NCI-H1092 (cell line): ENCODE data around the gene MAN1C1.
"Not testable (repeated sequence)": the region's sequence is repeated elsewhere in the genome, so short reads cannot be mapped to it uniquely, and the experiment has no call there.

Experiments used
- DNase-seq: peaks from one replicate; lab custom pipeline; 2025; lab: John Stamatoyannopoulos, UW

MAN1C1 gene

DNA sequence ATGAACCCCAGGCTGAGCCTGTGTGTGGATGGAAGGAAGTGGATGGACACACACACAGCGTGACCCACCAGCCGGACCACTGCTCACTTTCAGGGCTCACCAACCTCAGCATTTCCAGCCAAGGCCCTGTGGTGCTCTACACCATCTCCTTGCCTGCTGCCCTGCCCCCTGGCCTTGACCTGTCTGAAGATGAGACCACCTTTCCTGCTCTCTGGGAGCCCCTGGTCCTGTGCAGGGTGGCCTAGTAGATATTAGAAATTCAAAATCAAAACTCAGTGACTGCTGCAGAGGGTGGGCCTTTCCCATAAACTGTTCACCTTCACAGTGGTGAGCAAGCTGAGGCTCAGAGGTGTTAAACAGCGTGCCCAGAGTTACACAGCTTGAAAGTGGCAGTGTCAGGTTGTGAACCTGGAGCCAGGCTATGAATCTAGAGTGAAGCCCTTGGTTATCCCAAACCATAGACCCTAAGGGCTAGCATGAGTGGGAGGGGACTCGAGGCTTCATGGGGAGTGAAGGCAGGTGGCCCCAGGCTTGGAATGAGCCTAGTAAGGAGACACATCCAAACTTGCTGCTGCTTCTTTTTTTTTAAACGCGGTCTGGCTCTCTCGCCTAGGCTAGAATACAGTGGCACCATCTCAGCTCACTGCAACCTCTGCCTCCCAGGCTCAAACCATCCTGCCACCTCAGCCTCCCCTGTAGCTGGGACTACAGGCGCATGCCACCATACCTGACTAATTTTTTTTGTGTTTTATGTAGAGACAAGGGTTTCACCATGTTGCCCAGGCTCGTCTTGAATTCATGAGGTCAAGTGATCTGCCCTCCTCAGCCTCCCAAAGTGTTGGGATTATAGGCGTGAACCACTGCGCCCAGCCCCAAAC lies 41.5 kb downstream of the MAN1C1 start:
- no peak for DNase-seq

DNA sequence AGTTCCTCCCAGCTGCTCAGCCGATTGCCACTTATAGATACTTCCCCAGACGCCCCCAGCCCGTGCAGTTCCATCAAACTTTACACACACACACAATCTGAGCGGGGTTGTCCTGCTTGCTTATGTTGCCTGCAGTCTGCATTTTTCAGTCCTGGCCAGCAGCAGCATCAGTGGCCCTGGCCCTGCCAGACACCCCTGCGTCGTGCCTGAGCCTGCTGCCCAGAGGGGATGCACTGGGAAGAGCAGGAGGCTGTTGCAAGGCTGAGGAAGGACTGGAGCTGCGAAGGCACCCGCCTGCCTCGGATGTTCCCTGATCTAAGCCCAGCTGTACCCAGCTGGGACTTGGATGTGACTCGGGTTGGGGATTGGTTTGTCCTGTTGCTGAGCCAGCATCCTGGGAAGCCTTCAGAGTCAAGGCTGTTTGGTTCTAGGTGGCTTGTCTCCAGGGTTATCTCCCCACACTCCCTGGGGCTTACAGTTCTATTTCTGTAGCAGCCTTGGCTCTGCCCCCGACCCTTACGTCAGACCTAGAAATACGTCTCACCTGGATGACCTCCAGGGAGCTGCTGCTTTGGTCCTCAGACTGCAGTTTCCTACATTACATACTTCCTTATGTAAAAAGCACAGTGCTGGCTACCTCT lies 42.3 kb downstream of the MAN1C1 start:
- no peak for DNase-seq

DNA sequence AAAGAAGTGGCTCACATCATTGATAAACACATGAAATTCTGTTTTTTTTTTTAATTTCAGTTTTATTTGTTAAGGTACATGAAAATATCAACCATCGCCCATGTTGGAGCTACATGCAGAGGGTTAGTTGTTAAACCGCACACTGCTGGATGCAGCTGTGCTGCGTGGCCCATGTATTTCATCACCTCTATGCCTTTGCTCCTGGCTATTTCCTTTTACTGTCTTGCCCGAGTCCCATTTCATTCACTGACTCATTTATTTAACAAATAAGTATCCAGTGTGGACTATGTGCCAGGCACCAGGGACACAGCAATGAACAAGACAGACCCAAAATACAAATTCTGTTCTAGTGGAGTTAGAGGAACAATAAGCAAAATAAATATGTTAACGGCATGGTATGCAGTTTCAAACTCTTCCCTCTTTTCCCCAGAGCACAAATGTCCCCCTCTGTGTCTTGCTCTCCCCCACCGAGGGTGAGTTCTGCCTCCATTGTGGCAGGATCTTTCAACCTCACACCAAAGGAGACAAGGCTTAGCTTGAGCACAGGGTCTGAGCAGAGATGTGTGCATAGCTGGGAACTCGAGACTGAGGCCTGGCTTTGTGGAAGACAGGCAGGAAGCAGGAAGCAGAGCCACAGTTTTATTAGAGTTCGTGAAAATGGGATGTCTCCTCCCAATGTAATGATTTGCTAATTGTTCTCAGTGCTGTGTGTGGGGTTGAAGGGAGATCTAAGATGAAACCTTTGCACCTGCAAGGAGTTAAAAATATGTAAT lies 44.6 kb downstream of the MAN1C1 start:
- DNase-seq = no peak

DNA sequence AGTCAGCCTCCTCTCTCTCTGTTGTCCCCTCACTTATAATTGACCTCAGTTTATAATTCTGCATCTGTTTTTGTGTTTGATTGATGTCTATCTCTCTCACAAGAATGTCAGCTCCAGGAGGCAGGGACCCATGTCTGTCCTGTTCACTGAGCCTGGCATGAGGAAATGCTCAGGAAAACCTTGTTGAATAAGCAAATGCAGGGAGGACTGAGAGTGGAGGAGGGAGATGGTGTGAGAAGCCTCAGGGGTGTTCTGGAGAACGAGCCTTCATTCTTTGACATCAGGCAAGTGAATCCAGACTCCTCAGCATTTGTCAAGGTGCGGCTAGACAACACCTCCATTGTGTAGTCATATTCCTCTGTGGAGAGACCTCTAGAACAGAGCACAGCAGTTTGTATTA lies 45.5 kb downstream of the MAN1C1 start:
- DNase-seq = no peak

DNA sequence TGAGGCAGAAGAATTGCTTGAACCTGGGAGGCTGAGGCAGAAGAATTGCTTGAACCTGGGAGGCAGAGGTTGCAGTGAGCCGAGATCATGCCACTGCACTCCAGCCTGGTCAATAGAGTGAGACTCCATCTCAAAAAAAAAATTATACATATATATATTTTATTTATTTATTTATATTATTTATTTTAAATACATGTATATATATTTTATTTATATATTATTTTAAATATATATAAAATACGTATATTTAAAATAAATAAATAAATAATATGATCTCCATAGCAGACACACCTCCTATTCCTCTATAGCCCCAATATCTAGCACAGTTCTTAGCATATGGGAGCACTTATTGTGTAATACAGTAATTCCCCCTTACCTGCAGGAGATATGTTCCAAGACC lies 46.4 kb downstream of the MAN1C1 start:
- DNase-seq = not testable (repeated sequence)

DNA sequence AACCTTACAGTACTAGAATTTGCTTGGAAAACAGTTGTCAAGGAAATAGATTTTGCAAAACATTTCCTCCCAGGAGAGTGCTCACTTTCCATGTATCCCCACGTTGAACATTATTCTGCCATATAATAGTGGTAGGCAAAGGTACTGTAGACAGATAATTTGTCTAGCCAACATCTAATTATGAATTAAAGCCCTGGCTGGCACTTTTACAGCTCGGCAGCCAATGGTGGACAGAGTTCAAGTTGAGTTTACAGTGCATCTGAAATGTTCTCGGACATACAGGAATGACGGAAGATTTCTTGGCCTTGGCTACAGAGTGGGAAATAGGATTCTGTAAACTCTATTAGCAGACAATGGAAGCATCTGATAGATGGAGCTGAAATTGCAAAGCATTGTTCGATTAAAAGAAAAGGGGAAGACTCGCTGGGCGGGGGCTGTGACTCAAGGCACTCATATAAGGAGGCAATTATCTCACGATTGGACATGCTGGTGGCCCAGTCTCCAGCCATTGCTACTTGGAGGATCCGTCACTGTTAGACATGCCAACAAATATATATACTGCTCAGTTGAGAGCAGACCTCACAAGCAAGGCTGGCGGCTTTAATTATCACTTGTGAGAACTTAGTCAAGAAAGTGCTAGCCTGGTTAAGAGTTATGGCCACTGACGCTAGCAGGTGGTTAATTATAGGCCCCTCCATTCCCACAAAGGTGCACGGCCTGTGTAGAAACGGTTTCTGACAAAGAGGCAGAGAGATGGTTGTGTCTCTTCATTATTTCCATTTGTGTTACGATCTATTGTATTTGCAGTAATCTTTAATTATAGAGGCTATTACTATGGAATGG lies 48.0 kb downstream of the MAN1C1 start:
- no peak for DNase-seq

DNA sequence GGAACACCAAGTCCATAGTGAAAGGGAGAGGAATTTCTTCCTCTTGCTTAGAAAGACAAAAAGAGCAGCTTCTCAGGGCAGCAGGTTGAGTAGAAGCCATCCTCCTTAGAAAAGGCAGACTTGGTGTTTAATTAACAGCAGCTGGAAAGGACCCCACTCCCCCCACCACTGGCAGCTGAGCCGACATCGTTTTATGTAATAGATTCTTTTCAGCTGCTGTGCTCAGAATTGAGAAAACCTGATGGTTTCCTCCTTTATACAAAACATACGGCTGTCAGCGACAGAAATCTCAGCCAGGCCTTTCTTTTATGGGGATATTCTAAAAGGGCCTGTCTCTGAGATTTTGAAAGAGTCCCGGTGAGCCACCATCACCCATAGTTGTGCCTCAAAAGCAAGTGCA lies 49.9 kb downstream of the MAN1C1 start:
- peak; percentile 58 for DNase-seq

DNA sequence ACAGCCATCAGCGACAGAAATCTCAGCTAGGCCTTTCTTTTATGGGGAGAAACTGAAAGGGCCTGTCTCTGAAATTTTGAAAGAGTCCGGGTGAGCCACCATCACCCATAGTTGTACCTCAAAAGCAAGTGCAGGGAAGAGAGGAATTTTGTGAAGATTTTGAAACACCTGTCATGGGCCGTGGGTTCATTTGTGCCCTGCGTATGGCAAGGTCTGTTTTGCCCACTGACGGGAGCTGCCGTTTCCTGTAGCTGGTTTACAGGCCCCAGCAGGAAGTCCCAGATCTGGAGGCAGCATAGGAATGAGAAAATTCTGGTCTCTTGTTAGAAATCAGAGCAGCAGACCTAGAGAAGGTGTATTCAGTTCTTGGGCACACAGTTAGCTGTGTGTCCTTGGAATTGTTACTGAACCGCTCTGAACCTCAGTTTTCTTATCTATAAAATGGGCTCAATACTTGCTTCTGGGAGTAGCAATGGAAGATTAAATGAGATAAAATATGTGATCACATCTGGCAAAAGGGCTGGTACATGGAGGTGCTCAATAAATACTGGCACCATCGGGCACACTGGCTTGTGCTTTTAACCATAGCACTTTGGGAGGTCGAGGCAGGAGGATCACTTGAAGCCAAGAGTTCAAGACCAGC lies 52.5 kb downstream of the MAN1C1 start:
- no peak for DNase-seq

DNA sequence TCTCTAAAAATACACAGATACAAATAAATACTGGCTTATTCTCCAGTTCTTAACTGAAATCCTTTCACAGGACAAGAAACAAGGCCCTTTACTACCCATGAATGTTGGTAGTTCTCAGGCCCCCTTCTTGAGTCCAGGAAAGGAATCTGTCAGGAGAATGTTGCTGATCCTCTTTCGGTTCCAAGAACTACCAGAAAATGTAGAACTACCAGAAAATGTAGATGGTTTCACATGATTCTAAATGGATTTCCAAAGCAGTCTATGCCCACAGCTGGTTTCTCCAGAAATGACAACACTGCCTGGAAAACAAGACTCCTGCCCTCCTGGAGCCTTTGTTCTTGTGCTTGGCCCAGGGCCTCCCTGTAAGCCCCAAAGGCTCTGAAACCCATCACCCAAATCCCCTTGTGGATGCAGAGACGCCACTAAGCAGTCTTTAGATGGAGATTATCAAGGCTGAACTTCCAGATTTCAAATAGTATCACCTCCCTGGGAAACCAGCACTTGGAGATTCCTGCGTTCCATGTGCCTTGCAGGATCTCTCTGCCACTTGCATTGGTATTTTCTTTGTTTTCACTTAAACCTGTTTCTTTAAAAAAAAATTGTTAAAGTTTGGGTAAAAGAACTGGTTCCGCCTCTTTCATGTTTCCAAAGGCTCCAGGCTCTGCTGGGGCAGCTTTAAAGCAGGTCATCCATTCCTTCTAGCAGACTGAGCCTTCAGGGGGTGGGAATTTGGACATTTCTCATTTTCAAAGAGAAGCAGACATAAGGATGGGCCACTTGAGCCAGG lies 53.4 kb downstream of the MAN1C1 start:
- no peak for DNase-seq

DNA sequence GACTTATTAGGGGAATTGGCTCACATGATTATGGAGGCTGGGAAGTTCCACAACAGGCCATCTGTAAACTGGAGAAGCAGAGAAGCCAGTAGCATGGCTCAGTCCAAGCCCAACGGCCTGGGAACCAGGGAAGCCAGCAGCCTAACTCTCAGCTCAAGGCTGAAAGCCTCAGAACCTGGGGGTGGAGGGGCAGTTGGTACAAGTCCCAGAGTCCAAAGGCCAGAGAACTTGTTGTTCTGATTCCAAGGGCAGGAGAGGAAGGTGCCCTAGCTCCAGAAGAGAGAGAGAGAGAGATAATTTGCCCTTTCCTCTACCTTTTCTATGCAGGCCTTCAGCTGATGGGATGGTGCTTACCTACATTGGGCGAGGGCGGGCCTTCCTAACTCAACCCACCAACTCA lies 55.3 kb downstream of the MAN1C1 start:
- DNase-seq = no peak

DNA sequence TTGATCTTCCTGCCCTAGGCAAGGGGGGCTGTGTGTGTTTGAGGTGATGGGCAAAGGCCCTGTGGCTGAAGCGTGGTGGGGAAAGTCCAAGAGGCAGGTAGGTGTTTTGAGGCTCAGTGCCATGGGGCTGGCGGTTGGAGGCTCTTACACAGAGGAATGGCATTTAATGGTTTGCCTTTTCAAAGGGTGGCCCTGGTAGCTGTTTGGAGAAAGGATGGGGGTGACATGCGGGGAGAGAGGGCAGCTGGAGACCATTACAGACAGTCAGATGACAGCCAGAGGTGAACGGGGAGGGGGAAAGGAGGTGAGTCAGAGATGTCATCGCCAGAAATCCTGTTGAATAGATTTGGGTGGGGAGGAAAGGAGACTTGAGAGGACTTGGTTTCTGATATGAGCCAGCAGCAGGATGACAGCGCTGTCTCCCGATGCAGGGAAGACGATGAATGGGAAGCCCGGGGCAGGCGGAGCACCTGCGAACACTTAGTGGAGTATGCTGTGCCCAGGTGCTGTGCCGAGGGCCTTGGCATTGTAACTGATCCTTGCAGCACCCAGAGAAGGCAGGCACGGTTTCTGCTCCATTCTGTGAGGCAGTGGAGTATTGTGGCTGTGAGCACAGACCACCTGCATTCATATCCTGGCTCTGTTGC lies 56.3 kb downstream of the MAN1C1 start:
- peak; percentile 58 for DNase-seq

DNA sequence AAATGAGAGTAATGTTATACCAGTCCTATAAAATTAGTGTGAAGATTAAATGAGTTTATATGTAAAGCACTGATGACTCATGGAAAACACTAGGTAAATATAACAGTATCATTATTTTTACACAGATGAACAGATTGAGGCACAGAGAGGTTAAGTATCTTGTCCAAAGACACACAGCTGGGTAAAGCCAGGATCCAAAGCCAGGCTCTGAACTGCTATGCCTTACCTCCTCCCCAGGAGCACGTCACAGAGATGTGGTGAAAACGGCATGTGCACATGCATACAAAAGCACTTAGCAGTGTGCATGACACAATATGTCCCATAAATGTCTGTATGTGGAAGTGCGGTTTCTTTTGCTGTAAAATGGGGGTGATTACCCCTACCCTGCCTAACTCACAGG lies 56.9 kb downstream of the MAN1C1 start:
- no peak for DNase-seq

DNA sequence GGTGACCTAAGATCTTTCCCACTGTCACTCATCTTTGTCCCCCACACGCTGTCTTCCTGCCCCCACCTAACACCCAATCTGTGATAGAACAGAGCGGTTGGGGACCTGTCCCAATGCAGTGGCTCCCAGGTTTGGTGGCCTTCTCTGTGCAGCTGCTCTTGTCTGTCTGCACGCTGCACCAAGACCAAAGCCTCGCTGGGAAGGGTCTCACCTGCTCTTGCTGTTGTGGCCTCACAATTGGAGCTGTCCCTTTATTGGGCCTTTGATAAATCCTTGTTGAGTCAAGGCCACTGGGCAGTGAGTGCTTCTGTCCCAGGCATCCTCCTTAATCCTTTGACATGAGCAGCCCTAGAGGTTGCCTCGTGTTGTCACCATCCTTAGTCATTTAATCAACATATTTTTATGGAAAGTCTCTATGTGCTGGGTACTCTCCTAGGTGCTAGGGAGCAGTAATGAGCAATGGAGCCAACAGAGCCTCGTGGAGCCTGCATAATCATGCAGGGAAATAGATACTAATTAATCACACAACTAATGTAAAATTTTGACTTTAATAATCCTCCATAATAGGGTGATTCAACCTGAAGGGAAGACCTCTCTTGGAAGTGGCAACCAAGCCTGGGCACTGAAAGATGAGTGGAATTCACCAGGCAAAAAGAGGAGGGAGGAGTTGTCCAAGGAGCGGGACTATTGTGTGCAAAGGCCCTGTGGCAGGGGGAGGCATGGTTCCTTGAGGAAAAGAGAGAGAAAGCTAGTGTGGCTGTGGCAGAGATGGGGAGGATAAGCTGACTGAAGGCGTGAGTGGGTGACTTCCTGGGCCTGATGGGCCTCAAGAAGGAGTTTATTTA lies 57.6 kb downstream of the MAN1C1 start:
- DNase-seq = no peak

DNA sequence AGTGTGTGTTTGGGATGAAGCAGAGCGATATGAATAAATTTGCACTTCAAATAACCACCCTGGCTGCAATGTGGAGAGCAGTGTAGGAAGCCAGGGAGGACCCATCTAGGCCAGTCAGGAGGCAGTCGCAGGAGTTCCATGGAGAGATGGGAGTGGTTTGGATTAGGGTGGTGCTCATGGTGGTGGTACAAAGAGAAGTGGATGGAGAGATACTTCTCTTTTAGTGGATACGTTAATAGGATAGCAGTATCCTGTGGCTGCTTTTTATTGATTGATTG lies 58.2 kb downstream of the MAN1C1 start:
- no peak for DNase-seq

DNA sequence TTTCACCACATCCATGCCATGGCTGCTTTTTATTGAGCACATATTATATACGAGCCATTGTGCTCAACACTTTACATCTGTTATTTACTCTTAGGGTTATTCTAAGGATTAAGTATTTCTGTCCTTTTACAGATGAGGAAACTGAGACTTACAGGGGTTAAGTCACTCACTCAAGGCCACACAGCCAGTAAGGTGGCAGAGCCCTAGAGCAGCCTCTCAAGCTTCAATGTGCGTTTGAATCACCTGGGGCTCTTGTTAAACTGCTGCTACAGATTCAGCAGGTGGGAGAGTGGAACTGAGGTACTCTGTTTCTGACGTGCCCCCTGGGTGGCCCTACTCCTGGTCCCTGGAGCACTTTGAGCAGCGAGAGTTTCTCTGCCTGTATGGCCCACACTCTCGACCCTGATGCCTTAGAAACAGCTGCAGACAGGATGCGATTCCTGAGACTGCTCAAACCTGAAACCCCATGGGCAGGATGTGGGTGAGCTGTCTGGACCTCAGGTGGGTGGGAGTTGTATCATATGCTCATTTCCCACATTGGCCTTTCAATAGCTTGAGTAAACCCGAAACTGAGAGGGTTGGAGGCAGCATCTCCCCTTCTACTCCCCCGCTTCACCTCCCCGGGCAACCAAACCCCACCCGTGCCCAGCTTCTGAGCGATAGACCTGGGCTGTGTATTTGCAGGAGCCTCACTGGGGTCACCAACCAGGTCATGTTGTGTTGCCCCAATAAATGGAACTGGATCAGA lies 59.3 kb downstream of the MAN1C1 start:
- peak; percentile 82 for DNase-seq

DNA sequence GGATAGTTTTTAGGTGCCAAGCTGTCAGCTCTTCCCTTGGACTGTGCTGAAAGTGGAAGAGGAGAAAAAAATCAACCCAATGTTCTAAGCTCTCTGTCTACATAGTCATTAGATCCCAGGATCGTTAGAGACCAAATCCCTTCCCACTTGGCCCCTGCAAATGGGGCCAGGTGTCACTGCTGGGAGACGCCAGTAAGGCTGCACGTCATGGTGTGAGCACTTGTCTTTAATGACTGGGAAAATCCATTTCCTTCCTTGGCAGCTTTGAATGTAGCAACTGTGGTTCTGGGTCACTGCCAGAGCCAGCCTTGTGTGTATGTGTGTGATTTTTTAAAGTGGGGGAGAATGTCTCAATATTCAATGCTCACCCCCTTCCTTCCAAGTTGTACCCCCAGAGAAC lies 59.9 kb downstream of the MAN1C1 start:
- peak; percentile 98 for DNase-seq

DNA sequence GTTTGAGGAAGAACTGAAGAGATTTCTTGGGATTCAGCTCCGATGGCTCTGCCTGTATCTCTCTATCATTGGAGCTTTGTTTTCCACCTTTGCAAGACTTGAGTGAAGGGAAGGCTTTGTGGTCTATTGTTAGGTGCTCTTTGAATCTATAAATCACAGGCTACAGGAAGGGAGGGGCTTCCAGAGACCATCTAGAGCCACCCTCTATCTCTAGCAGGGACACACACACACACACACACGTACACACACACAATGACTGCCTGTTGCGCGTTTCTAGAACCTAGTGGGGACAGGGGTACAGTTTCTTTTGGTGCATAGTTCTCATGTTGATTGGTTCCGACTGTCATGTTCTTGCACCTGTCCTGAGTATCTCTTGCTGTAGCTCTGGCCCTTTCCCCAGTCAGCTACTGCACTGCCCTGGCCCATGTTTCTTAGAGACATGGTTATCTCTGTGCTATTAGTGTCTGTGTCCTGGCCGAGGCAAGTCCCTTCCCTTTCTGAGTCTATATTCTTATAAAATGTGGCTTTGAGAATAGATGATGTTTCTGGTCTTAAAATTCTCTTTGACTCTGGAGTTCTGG lies 60.7 kb downstream of the MAN1C1 start:
- no peak for DNase-seq

DNA sequence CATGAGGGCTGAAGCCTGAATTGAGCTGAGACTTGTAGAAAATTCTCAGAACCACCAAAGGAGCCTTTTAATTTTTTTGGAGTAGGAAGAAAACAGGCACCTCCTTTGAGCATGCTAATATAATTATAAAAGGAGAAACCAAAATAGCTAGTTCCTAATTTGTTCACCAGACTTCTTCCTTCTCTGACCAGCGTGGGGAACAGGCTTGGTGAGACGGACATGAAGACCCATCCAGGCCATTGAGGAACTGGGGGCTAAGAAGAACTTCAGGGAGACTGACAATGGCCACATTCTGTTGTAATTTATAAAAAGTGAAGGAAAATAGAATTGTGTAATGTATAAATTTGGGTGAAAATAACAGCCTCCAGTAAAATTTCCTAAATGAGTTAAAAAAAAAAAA lies 62.6 kb downstream of the MAN1C1 start:
- no peak for DNase-seq
